RWPE1 (cell line): Measurements from ENCODE around the gene ALG3.

ENCODE experiments used
- CTCF ChIA-PET: fragments of 350-600 bp; sonication (Branson Sonifier 250); formaldehyde crosslinking; extraction: SDS; loops from one replicate; lab custom pipeline; 2021; lab: Yijun Ruan, JAX
- POLR2A ChIA-PET: fragments of 400-600 bp; formaldehyde crosslinking; extraction: SDS; loops from one replicate; lab custom pipeline; 2020; ENCODE audit warnings: antibody characterized with exemption; ENCODE audit not compliant: low non-redundant PET; lab: Yijun Ruan, JAX
- DNase-seq: peaks from one replicate; pipeline ENCODE4 v3.0.0; 2012; ENCODE audit warnings: low spot score
- H3K27ac ChIP-seq: fragments of 450-650 bp; 2 replicates; pipeline ENCODE4 v1.5.1; 2017
- CTCF ChIP-seq: fragments of 450-650 bp; conservative IDR thresholded peaks from 2 replicates; pipeline ENCODE4 v1.5.1; 2017; ENCODE audit warnings: low read depth, mild to moderate bottlenecking

Gene ALG3

GRCh38 chr3:184248454-184249411 is at the start of gene ALG3:
TSS of gene ALG3 (minus strand) at chr3:184248962. CDS start at chr3:184248940, 22 bp downstream.
- ChIA-PET POLR2A (no interaction called here), CTCF (interaction anchor here (1.4 kb wide), 1 partner anchor 12 kb away, joined by 11 read pairs; no protein-coding TSS in a partner anchor)

DNA sequence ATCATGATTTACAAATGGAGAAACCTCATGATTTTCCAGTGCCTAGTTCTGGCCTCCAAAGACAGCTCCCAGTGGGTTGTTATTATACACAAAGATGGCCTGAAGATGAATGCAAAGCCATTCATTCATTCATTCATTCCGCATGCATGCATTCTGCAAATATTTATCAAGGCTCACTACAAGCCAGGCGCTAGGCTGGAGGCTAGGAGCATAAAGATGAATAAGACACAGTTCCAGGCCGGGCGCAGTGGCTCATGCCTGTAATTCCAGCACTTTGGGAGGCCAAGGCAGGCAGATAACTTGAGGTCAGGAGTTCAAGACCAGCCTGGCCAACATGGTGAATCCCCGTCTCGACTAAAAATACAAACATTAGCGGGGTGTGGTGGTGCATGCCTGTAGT is 47.9 kb upstream of the ALG3 start:
- TF ChIP-seq CTCF: no peak
- POLR2A ChIA-PET: no interaction called here
- CTCF ChIA-PET: interaction anchor here (0.6 kb wide), 1 partner anchor 151 kb away, joined by 4 read pairs; no protein-coding TSS in a partner anchor
- no peak overlapping the region for H3K27ac ChIP-seq
- no peak for DNase-seq

More at GRCh38 chr3:184248454-184249411, at the start of gene ALG3:
- DNase-seq: peak; percentile 74
- peak within 1 kb of the TSS; percentile 95 for H3K27ac ChIP-seq
- TF ChIP-seq CTCF: no peak

DNA sequence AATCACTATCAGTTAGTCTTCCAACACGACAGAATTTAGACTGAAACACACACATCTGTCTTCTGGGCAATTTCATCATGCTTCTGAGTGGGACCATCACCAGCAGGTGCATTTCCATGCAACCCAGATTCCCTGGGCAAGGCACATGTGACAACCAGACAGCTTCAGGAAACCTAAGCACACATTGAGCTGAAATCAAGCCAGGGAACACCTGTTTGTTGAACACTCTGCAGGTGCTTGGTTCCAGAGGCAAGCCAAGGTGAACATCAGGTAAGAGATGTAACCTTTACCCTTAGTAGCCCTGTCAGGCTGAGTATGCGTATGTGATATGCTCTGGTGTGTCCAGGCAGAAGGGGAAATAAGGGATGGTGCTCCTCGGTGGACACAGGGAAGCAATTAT is 47.0 kb upstream of the ALG3 start:
- H3K27ac ChIP-seq: no peak overlapping the region
- ChIA-PET CTCF (interaction anchor here (1.7 kb wide), 1 partner anchor 46 kb away, joined by 3 read pairs; no protein-coding TSS in a partner anchor), POLR2A (no interaction called here)
- TF ChIP-seq CTCF: no peak
- DNase-seq: no peak

- CTCF ChIA-PET: no interaction called here
- no peak for DNase-seq
- POLR2A ChIA-PET: interaction anchor here (0.6 kb wide), 1 partner anchor 291 kb away, joined by 3 read pairs; no protein-coding TSS in a partner anchor
- TF ChIP-seq CTCF: no peak
- H3K27ac ChIP-seq: no peak overlapping the region
These were observed 43.1 kb upstream of the ALG3 start for GRCh38 chr3:184291738-184292445.

- CTCF ChIA-PET: no interaction called here
- POLR2A ChIA-PET: interaction anchor here (0.6 kb wide), 1 partner anchor 292 kb away, joined by 3 read pairs; no protein-coding TSS in a partner anchor
- no peak for DNase-seq
- no peak for TF ChIP-seq CTCF
- no peak overlapping the region for H3K27ac ChIP-seq
These were observed 42.4 kb upstream of the ALG3 start for GRCh38 chr3:184291044-184291737.
